Fibroblast of lung (primary cell): Measurements from ENCODE around the gene CDV3.

Source experiments
- CTCF ChIP-seq, 2 donors: IDR thresholded peaks in 1 of 2; conservative IDR thresholded peaks in 1 of 2; 1 replicate in 1 of 2; 2 replicates in 1 of 2; pipeline ENCODE4 v1.5.1; 2011 to 2012; ENCODE audit warnings: low read length in 2 of 2, control low read depth in 1 of 2, inconsistent platforms in 1 of 2, low read depth in 1 of 2, mild to moderate bottlenecking in 1 of 2
- EZH2 ChIP-seq: IDR thresholded peaks from 2 replicates; pipeline ENCODE4 v1.5.1; 2012; ENCODE audit warnings: low read length, control low read depth, mild to moderate bottlenecking; ENCODE audit errors: missing control alignments

GRCh38 chr3:133593243-133593642 lies 19.8 kb downstream of the CDV3 start:
- TF ChIP-seq EZH2 = no peak
- no peak for TF ChIP-seq CTCF (conservative IDR thresholded peaks at IDR 0.05 in 1 of 2, IDR thresholded peaks at IDR 0.05 in 1 of 2; ENCODE audit: low read depth in 1 of 2, low read length in 2 of 2)
